ENCODE measurements around the gene DUSP2.
A peak's percentile ranks its signal among the peaks of the same experiment; 100 is the strongest.

DUSP2 gene

DNA sequence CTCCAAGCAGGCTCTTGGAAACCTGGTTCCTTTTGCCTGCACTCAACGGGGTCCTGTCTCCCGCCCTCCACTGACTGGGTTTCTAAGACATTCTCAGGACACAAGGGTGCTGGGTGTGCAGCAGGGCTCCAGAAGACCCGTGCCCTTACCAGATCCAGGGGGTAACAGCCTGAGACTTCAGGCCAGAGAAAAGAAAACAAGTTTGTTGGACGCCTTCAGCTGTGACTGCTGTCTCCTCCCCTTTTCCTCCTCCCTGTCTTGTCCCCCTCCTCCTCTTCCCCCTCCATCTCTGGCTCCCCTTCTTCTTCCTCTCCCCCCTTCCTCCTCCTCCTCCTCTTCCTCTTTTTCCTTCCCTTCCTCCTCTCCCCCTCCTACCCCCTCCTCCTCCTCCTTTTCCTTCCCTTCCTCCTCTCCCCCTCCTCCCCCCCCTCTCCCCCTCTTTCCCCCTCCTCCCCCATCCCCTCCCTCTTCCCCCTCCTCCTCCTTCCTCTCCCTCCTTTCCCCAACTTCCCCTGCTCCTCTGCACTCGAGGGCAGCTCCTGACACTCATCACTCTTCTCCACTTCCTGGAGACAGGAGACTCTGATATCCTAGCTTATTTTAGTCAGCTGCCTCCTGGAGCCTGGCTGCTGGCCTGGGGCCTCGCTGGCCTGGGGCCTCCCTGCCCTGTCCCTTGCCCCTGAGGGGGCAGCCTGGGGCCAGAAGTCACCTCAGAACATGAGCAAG, 41.3 kb downstream of the DUSP2 start:
- DNase-seq: no peak
- H3K4me3 ChIP-seq (ENCODE audit: low read depth, low read length): no peak overlapping the region
- no peak overlapping the region for H3K27ac ChIP-seq
- TF ChIP-seq, protein P1, sequence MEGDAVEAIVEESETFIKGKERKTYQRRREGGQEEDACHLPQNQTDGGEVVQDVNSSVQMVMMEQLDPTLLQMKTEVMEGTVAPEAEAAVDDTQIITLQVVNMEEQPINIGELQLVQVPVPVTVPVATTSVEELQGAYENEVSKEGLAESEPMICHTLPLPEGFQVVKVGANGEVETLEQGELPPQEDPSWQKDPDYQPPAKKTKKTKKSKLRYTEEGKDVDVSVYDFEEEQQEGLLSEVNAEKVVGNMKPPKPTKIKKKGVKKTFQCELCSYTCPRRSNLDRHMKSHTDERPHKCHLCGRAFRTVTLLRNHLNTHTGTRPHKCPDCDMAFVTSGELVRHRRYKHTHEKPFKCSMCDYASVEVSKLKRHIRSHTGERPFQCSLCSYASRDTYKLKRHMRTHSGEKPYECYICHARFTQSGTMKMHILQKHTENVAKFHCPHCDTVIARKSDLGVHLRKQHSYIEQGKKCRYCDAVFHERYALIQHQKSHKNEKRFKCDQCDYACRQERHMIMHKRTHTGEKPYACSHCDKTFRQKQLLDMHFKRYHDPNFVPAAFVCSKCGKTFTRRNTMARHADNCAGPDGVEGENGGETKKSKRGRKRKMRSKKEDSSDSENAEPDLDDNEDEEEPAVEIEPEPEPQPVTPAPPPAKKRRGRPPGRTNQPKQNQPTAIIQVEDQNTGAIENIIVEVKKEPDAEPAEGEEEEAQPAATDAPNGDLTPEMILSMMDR (IDR thresholded peaks at IDR 0.05; ENCODE audit: low read depth, low read length): no peak
- no peaks in the 10 kb centered on the region for H3K27me3 ChIP-seq (ENCODE audit: insufficient read depth, low read depth, severe bottlenecking)
- H3K9me3 ChIP-seq (ENCODE audit: severe bottlenecking): peaks cover 13% of the 10 kb centered on the region
- no peaks in the 10 kb centered on the region for H3K36me3 ChIP-seq

DNA sequence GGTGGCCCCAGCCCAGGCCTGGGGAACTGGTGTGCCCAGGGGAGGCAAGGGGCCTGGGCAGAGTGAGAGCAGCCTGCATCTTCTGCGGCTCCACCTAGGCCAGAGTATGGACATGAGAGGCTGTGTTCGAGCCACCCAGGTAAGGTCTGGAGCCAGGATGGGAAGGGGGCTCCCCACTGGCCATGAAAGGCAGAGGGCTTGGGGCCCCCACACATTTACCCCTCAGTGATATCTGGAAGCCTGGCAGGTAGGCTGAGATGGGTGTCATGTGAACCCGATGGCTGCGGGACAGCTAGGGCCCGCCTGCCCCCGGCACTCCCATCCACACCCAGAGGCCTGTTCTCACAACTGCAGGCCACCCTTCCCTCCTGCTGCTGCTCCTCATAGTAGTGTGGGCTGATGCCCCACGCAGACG, 42.0 kb downstream of the DUSP2 start:
- Histone ChIP-seq H3K36me3 (no peaks in the 10 kb centered on the region), H3K27me3 (ENCODE audit: insufficient read depth, low read depth, severe bottlenecking) (no peaks in the 10 kb centered on the region), H3K9me3 (ENCODE audit: severe bottlenecking) (peaks cover 13% of the 10 kb centered on the region), H3K27ac (no peak overlapping the region), H3K4me3 (ENCODE audit: low read depth, low read length) (no peak overlapping the region)
- DNase-seq: no peak
- TF ChIP-seq, protein P1 (IDR thresholded peaks at IDR 0.05; ENCODE audit: low read depth, low read length): no peak

DNA sequence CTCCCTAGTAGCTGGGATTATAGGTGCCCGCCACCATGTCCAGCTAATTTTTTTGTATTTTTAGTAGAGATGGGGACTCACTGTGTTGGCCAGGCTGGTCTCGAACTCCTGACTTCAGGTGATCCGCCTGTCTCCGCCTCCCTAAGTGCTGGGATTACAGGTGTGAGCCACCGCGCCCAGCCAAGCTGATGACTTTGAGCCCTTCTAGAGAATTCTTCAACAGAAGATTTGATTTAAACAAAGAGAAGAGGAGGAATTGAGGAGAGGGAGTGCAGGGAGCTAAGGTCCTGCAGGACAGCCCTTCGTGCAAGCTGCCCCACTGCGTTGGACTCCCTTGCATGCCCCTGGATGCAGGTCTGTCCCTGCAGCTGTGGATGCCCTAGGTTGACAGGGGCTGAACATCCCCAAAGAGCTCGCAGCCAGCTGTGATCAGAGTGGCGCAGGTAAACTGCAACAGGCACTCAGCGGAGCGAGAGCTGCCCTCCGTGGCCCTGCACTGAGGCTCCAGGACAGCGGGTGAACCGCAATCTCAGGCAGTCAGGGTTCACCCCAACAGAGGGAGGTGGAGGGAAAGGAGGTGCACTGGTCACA, 42.5 kb downstream of the DUSP2 start:
- no peak overlapping the region for H3K27ac ChIP-seq
- no peaks in the 10 kb centered on the region for H3K27me3 ChIP-seq (ENCODE audit: insufficient read depth, low read depth, severe bottlenecking)
- TF ChIP-seq, protein P1 (IDR thresholded peaks at IDR 0.05; ENCODE audit: low read depth, low read length): no peak
- no peak overlapping the region for H3K4me3 ChIP-seq (ENCODE audit: low read depth, low read length)
- no peaks in the 10 kb centered on the region for H3K36me3 ChIP-seq
- DNase-seq: no peak
- peaks cover 13% of the 10 kb centered on the region for H3K9me3 ChIP-seq (ENCODE audit: severe bottlenecking)

DNA sequence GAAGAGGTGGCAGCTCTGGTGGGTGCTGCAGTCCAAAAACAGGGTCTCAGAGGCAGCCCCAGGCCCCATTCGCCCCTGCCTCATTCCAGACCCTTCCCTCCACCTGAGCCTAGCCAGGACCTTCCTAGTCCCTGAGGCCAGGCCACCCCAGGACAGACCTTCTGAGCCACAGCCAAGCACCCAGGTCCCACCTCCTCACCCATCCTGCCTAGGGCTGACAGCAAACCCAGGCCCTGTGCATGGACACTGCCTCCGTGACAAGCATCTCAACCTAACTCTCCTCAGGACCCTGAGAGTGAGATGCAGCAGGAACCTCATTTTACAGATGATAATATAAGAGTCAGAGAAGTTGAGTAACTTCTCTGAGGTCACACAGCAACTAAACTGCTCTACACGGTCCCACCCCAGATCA, 44.3 kb downstream of the DUSP2 start:
- TF ChIP-seq, protein P1 (IDR thresholded peaks at IDR 0.05; ENCODE audit: low read depth, low read length): no peak
- H3K4me3 ChIP-seq (ENCODE audit: low read depth, low read length): no peak overlapping the region

DNA sequence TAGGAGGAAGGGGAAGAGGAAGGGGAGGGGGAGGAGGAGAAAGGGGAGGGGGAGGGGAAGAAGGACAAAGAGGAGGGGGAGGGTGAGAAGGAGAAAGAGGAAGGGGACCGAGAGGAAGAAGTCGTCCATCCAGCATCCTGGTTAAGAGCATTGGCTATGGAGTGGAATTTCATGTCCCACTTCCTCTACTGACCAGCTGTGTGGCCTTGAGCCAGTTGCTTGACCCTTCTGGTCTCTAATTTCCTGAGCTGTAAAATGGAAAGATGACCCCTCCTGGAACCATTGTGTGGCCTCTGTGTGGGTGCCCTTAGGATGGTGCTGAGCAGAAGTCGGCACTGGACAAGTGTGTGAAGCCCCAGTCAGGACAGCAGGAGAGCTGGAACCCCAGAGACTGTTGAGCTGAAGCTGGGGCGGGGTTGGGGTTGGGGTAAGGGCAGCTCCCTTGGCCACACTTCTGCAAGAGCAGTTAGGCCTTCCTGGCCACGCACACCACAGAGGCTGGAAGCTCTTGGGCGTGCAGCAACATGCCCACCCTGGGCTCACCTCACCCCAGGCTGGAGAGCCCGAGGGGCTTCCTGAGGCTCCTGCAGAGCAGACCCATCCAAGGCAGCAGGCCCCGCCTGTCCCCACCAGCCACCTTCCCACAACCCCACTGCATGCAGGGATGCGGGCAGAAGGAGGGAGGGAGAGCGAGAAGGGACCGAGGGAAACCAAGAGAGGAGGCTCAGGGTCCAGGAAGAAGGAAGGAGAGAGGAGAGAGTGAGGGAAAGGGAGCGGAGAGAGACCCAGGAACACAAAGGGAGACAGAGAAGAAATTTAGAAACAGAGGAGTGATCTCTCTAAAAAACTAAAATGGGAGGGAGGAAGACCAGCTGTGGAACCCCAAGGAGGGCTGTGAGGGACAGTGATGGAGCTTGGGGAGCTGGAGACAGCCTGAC, 45.1 kb downstream of the DUSP2 start:
- DNase-seq: peak; percentile 42

More for the DNA sequence above, 44.3 kb downstream of the DUSP2 start:
- Histone ChIP-seq H3K27ac (no peak overlapping the region), H3K36me3 (no peaks in the 10 kb centered on the region), H3K9me3 (ENCODE audit: severe bottlenecking) (peaks cover 13% of the 10 kb centered on the region), H3K27me3 (ENCODE audit: insufficient read depth, low read depth, severe bottlenecking) (no peaks in the 10 kb centered on the region)
- DNase-seq: peak; percentile 3

More for the DNA sequence above, 45.1 kb downstream of the DUSP2 start:
- TF ChIP-seq, protein P1 (IDR thresholded peaks at IDR 0.05; ENCODE audit: low read depth, low read length): no peak
- Histone ChIP-seq H3K36me3 (no peaks in the 10 kb centered on the region), H3K9me3 (ENCODE audit: severe bottlenecking) (peaks cover 7% of the 10 kb centered on the region), H3K27me3 (ENCODE audit: insufficient read depth, low read depth, severe bottlenecking) (no peaks in the 10 kb centered on the region), H3K27ac (peak overlapping the region; percentile 45; the same call in 1 of the 2 replicates), H3K4me3 (ENCODE audit: low read depth, low read length) (no peak overlapping the region)
